ENCODE data around the gene GRAPL.
"Not testable (repeated sequence)": the region's sequence is repeated elsewhere in the genome, so short reads cannot be mapped to it uniquely, and the experiment has no call there.

Gene GRAPL

DNA sequence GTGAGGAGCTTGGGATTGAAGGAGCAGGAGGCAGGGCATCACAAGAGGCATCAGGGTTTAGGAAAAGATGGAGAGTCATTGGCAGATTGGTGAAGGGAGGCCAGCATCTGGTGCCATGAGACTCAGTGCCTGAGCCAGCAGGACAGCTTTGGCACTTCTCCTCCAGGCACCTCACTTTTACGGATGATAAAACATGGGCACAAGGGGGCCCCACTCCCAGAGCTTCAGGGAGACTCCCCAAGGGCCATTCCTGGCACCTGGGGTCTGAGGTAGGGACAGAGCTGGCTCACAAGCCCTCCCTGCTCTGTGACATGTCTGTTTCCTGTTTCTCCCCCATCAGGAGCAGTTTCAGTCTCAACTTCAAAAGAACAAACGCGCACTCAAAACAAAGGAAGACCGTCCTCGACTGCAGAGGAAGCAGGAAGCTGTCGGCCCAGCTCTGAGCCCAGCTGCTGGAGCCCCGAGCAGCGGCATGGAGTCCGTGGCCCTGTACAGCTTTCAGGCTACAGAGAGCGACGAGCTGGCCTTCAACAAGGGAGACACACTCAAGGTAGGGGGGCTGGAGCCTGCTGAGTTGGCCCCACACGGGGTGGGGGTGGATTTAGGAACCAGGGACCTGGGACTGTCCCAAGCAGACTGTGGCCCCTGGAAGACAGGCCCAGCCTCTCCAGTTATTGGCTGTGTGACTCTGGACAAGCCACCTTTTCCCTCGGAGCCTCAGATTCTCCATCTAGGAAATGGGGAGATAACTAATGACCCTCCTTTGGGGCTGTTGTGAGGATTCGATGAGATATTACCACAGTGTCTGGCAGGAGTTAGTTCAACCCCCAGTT is at the start of gene GRAPL:
TSS of gene GRAPL (plus strand) at position 442 of the 833 bp plus-strand sequence. CDS start at position 473, 31 bp downstream.
- H3K9me2 ChIP-seq (replicated peaks; ENCODE audit: insufficient read depth, low read length); H3K4me2 ChIP-seq (ENCODE audit: low read depth, low read length, poor library complexity, severe bottlenecking); H2AFZ ChIP-seq (ENCODE audit: low read depth, low read length, severe bottlenecking); H3K36me3 ChIP-seq (ENCODE audit: low read length); H3F3A ChIP-seq (ENCODE audit: insufficient read depth); H3K79me2 ChIP-seq (ENCODE audit: insufficient read depth, low read length); H3K27me3 ChIP-seq (ENCODE audit: low read length); H3K4me3 ChIP-seq (ENCODE audit: insufficient read depth, low read length, poor library complexity, severe bottlenecking); H4K20me1 ChIP-seq (ENCODE audit: low read depth, low read length); H3K9me3 ChIP-seq (ENCODE audit: insufficient read depth, low read length): not testable (repeated sequence)
- H3K27ac ChIP-seq (ENCODE audit: low read depth, low read length): peak within 1 kb of the TSS; percentile 73; the same call in 1 of the 2 replicates
- H3K9ac ChIP-seq (ENCODE audit: low read length): peak within 1 kb of the TSS; percentile 48; the same call in 1 of the 2 replicates

DNA sequence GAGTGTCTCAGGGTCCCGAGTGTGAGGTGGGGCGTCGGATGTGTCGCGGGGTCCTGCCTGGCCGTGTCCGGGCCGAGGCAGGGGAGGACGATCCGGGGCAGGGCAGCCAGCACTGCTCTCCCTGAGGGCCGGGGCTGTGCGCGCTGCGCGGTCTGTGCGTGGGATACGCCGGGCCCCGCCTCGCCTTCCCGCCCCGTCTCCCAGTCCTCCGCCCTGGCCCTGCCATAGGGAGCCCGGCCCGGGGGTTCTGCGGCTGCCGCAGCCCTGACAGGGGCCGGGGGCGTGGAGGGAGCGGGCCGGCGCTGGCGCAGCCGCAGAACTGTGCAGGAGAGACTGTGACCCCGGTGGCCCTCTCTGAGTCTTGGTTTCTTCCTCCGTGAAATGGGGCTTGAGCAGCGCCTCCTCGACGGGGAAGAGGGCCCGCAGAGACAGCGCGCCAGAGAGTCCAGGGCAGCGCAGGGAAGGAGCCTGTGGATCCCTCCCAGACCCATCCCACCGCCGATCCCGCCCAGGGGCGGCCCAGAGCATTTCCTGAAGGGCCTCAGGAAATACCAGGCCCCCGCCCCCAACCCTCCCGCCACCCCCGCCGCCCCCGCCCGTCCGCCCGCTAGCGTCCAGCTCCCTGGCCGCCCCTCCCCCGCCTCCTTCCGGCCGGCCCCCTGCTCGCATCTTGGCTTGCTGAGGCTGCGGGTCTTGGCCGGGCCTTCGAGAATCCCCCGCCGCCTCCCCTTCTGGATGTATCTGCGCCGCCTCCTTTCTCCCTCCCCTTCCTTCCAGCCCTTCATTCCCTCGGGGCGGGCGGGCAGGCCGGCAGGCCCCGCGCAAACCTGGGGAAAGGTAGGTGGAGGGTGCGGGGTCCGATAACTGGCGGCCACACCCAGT is 38.3 kb upstream of the GRAPL start:
- not testable (repeated sequence) for H3K4me3 ChIP-seq (ENCODE audit: insufficient read depth, low read length, poor library complexity, severe bottlenecking); H3K36me3 ChIP-seq (ENCODE audit: low read length); H3K4me2 ChIP-seq (ENCODE audit: low read depth, low read length, poor library complexity, severe bottlenecking); H4K20me1 ChIP-seq (ENCODE audit: low read depth, low read length); H2AFZ ChIP-seq (ENCODE audit: low read depth, low read length, severe bottlenecking); H3K27me3 ChIP-seq (ENCODE audit: low read length); H3K79me2 ChIP-seq (ENCODE audit: insufficient read depth, low read length); H3K9me2 ChIP-seq (replicated peaks; ENCODE audit: insufficient read depth, low read length); H3K9ac ChIP-seq (ENCODE audit: low read length); H3F3A ChIP-seq (ENCODE audit: insufficient read depth); H3K27ac ChIP-seq (ENCODE audit: low read depth, low read length); H3K9me3 ChIP-seq (ENCODE audit: insufficient read depth, low read length)

DNA sequence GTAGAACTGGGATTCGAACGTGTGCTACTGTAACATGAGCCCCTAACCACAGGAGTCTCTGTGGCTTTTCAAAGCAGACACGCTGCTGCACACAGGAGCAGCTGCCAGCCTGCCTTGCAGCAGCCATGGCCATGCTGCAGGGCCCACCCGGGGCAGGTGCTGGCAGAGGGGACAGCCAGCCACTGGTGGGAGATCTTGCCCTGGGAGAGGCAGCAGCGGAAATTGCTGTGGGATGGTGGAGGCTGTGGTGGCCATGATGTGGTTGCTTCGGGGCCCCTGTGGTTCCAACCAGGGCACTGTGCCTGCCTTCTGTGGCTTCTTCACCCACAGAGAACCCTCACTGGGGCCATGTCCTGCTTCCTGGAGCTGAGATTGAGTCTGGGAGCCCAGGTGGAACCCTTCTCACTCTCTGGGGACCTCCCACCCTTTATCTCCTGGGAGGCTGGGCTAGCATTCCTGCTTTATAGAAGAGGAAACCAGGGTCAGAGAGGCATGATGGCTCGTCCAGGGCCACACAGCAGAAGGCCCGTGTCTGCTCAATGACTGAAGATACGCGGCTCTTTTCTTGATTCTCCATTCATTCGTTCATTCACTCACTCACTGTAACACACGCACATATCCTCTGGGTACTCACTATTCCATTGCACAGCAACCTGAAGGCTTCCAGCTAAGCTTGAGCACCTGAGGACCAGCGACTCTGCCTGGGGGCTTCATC is 37.2 kb upstream of the GRAPL start:
- H3F3A ChIP-seq (ENCODE audit: insufficient read depth); H3K9me3 ChIP-seq (ENCODE audit: insufficient read depth, low read length); H3K9ac ChIP-seq (ENCODE audit: low read length); H3K36me3 ChIP-seq (ENCODE audit: low read length); H3K4me2 ChIP-seq (ENCODE audit: low read depth, low read length, poor library complexity, severe bottlenecking); H3K27me3 ChIP-seq (ENCODE audit: low read length); H3K4me3 ChIP-seq (ENCODE audit: insufficient read depth, low read length, poor library complexity, severe bottlenecking); H3K9me2 ChIP-seq (replicated peaks; ENCODE audit: insufficient read depth, low read length); H3K27ac ChIP-seq (ENCODE audit: low read depth, low read length); H4K20me1 ChIP-seq (ENCODE audit: low read depth, low read length); H3K79me2 ChIP-seq (ENCODE audit: insufficient read depth, low read length); H2AFZ ChIP-seq (ENCODE audit: low read depth, low read length, severe bottlenecking): not testable (repeated sequence)

- not testable (repeated sequence) for H3K36me3 ChIP-seq (ENCODE audit: low read length); H3K9me2 ChIP-seq (replicated peaks; ENCODE audit: insufficient read depth, low read length); H3K27ac ChIP-seq (ENCODE audit: low read depth, low read length); H4K20me1 ChIP-seq (ENCODE audit: low read depth, low read length); H2AFZ ChIP-seq (ENCODE audit: low read depth, low read length, severe bottlenecking); H3K4me3 ChIP-seq (ENCODE audit: insufficient read depth, low read length, poor library complexity, severe bottlenecking); H3K4me2 ChIP-seq (ENCODE audit: low read depth, low read length, poor library complexity, severe bottlenecking); H3K27me3 ChIP-seq (ENCODE audit: low read length); H3K79me2 ChIP-seq (ENCODE audit: insufficient read depth, low read length); H3K9ac ChIP-seq (ENCODE audit: low read length); H3K9me3 ChIP-seq (ENCODE audit: insufficient read depth, low read length); H3F3A ChIP-seq (ENCODE audit: insufficient read depth)
These were observed 34.4 kb upstream of the GRAPL start for GRCh38 chr17:19092737-19093683.

DNA sequence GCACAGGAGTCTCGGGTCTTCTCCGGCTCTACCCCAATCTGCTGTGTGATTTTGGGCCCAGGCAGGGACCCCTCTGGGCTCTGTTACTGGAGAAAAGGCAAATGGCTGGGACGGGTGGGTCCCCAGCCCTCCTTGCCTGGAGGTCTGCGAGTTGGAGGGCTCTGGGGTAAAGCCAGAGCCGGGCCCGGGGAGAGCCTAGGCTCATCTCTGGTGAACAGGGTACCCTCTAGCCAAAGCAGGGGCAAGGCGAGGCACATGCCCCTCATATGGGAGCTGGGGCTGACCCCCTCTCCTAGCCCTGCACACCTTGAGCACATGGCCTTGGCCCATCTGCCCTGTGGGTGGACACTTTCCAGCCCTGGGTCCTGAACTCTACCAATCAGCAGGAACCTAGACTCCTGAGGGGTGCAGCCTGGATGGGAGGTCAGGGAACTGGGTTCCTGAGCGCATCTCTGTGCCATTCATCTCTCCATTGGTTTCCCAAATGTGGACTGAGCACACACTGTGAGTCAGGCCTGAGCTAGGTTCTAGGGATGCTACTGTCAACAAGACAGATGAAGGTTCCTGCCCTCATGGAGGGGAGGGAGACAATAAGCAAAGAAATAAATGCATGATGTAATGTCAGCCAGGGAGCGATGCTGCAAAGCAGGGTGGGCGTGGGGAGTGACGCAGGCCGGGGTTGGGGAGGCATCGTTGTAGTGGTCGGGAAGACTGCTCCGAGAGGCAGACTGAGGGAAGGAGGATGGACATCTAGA is 33.5 kb upstream of the GRAPL start:
- not testable (repeated sequence) for H3K4me3 ChIP-seq (ENCODE audit: insufficient read depth, low read length, poor library complexity, severe bottlenecking); H3K9ac ChIP-seq (ENCODE audit: low read length); H3K27me3 ChIP-seq (ENCODE audit: low read length); H4K20me1 ChIP-seq (ENCODE audit: low read depth, low read length); H3K79me2 ChIP-seq (ENCODE audit: insufficient read depth, low read length); H3F3A ChIP-seq (ENCODE audit: insufficient read depth); H3K9me3 ChIP-seq (ENCODE audit: insufficient read depth, low read length); H2AFZ ChIP-seq (ENCODE audit: low read depth, low read length, severe bottlenecking); H3K4me2 ChIP-seq (ENCODE audit: low read depth, low read length, poor library complexity, severe bottlenecking); H3K9me2 ChIP-seq (replicated peaks; ENCODE audit: insufficient read depth, low read length); H3K27ac ChIP-seq (ENCODE audit: low read depth, low read length); H3K36me3 ChIP-seq (ENCODE audit: low read length)

DNA sequence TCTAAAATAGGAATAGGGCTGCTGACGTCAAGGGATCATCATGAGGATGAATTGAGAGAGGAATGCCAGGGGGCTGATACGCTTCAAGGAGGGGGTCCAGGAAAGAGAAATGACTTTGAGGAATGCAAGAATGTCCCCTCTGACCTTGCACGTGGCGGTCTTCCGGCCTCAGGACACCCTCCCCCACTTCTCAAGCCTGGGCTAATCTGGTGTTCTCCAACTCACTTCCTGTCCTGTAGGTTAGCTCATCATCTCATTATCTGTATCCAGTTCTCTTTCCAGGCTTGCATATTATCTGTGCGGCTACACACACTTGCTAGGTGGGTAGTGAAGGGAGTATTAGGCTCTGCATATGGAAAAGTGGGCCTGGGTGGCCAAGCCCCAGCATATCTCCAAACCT is 18.9 kb upstream of the GRAPL start:
- not testable (repeated sequence) for H3K9me2 ChIP-seq (replicated peaks; ENCODE audit: insufficient read depth, low read length); H3F3A ChIP-seq (ENCODE audit: insufficient read depth); H3K4me3 ChIP-seq (ENCODE audit: insufficient read depth, low read length, poor library complexity, severe bottlenecking); H3K36me3 ChIP-seq (ENCODE audit: low read length); H3K9me3 ChIP-seq (ENCODE audit: insufficient read depth, low read length); H2AFZ ChIP-seq (ENCODE audit: low read depth, low read length, severe bottlenecking); H3K27me3 ChIP-seq (ENCODE audit: low read length); H3K9ac ChIP-seq (ENCODE audit: low read length); H3K27ac ChIP-seq (ENCODE audit: low read depth, low read length); H3K79me2 ChIP-seq (ENCODE audit: insufficient read depth, low read length); H4K20me1 ChIP-seq (ENCODE audit: low read depth, low read length); H3K4me2 ChIP-seq (ENCODE audit: low read depth, low read length, poor library complexity, severe bottlenecking)
